Thoracic aorta (tissue), 2 donors: ENCODE results near the gene AKAP3. TPM values are rescaled to one million over a fixed set of nuclear protein-coding genes. Genes with fewer than 3 reads are reported as not detected.

ENCODE experiments used
- ATAC-seq: fragments of 150-250 bp; one replicate; pipeline ENCODE4 v1.8.0; 2017; ENCODE audit warnings: low read depth; ENCODE audit not compliant: insufficient number of reproducible peaks, low FRiP score
- DNase-seq: peaks from one replicate; pipeline ENCODE4 v3.0.0-alpha.2; 2020; ENCODE audit warnings: low spot score
- H3K27ac ChIP-seq, 2 donors: fragments of 200-600 bp; sonication (generic); 1 replicate in 1 of 2; 2 replicates in 1 of 2; pipeline ENCODE4 v1.5.1; 2016; ENCODE audit warnings: mild to moderate bottlenecking in 2 of 2, moderate library complexity in 2 of 2
- H3K27me3 ChIP-seq: fragments of 200-600 bp; sonication (generic); replicated peaks from 2 replicates; pipeline ENCODE4 v1.6.0; 2016; ENCODE audit warnings: mild to moderate bottlenecking; ENCODE audit not compliant: insufficient read depth
- H3K36me3 ChIP-seq: fragments of 200-600 bp; sonication (generic); one replicate; pipeline ENCODE4 v1.5.1; 2016
- H3K4me1 ChIP-seq, 2 donors: fragments of 200-600 bp; sonication (generic); 1 replicate in 1 of 2; 2 replicates in 1 of 2; pipeline versions ENCODE4 v1.5.1 to v1.6.0; 2016; ENCODE audit warnings: low read depth in 2 of 2, mild to moderate bottlenecking in 1 of 2; ENCODE audit not compliant: control insufficient read depth in 1 of 2
- H3K4me3 ChIP-seq: fragments of 200-600 bp; sonication (generic); 2 replicates; pipeline ENCODE4 v1.5.1; 2016; ENCODE audit warnings: mild to moderate bottlenecking
- H3K9me3 ChIP-seq: fragments of 200-600 bp; sonication (generic); 2 replicates; pipeline ENCODE4 v1.5.1; 2016
- total RNA-seq, 2 donors: library from RNA; depleted of rRNA; stranded (reverse); fragments of >200 nt; gene quantifications; one replicate each; pipeline versions ENCODE4 v1.1.0 to v1.2.3, GENCODE V29; 2016
- TF ChIP-seq, protein P1 (sequence below): fragments of 200-600 bp; sonication (generic); IDR thresholded peaks from one replicate; pipeline ENCODE4 v1.5.1; 2019; ENCODE audit warnings: antibody characterized with exemption

AKAP3 gene
- total RNA-seq, 2 donors from 2014 or later, result 1.4 to 3.3 TPM

- no peak overlapping the region for H3K4me3 ChIP-seq
- TF ChIP-seq, protein P1, sequence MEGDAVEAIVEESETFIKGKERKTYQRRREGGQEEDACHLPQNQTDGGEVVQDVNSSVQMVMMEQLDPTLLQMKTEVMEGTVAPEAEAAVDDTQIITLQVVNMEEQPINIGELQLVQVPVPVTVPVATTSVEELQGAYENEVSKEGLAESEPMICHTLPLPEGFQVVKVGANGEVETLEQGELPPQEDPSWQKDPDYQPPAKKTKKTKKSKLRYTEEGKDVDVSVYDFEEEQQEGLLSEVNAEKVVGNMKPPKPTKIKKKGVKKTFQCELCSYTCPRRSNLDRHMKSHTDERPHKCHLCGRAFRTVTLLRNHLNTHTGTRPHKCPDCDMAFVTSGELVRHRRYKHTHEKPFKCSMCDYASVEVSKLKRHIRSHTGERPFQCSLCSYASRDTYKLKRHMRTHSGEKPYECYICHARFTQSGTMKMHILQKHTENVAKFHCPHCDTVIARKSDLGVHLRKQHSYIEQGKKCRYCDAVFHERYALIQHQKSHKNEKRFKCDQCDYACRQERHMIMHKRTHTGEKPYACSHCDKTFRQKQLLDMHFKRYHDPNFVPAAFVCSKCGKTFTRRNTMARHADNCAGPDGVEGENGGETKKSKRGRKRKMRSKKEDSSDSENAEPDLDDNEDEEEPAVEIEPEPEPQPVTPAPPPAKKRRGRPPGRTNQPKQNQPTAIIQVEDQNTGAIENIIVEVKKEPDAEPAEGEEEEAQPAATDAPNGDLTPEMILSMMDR, result no peak
- no peaks in the 10 kb centered on the region for H3K9me3 ChIP-seq
- no peaks in the 10 kb centered on the region for H3K27me3 ChIP-seq
- no peaks in the 10 kb centered on the region for H3K4me1 ChIP-seq
- H3K36me3 ChIP-seq, result no peaks in the 10 kb centered on the region
- no peak for ATAC-seq
- DNase-seq, result no peak
- H3K27ac ChIP-seq, result no peak overlapping the region
Measured at GRCh38 chr12:4569261-4569660, 79.6 kb downstream of the AKAP3 start.

GRCh38 chr12:4567073-4567881 is 81.6 kb downstream of the AKAP3 start:
- TF ChIP-seq, protein P1, result no peak
- Histone ChIP-seq H3K4me3 (no peak overlapping the region), H3K4me1 (no peaks in the 10 kb centered on the region), H3K9me3 (no peaks in the 10 kb centered on the region), H3K27me3 (no peaks in the 10 kb centered on the region), H3K36me3 (no peaks in the 10 kb centered on the region), H3K27ac (no peak overlapping the region)
- no peak for DNase-seq
- ATAC-seq, result no peak

DNA sequence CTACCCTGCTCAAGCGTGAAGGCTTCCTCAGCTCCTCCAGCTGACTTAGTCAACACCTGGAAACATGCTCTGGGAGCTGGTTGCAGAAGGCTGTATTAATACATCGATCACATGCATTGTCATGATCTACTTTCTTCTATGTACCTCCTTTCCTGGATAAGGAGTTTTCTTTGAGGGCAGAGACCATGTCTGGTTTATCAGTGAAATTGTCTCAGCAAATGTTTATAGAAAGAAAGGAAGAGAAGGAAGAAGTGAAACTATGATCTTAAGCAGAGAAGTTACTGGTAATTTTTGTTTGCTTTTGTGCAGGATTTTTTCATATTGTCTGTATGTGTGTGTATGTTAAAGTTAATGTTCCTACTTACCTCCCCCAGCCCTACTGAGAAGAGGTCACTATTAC is 82.4 kb downstream of the AKAP3 start:
- no peak overlapping the region for H3K27ac ChIP-seq

More for the DNA sequence above, 82.4 kb downstream of the AKAP3 start:
- ATAC-seq, result no peak
- DNase-seq, result no peak
- no peaks in the 10 kb centered on the region for H3K36me3 ChIP-seq
- no peaks in the 10 kb centered on the region for H3K9me3 ChIP-seq
- H3K27me3 ChIP-seq, result no peaks in the 10 kb centered on the region
- H3K4me1 ChIP-seq, result peaks cover 3 to 4% of the 10 kb centered on the region in 2 donors
- TF ChIP-seq, protein P1, result no peak
- no peak overlapping the region for H3K4me3 ChIP-seq

Other genes starting within 250 kb of the AKAP3 start
- gene FGF6, start 203.2 kb downstream of the AKAP3 start, total RNA-seq, result not detected
- 10 to 100 TPM in 1 of 2 donors, not detected in 1; 10.2 TPM for gene RAD51AP1, start 110.2 kb downstream of the AKAP3 start, total RNA-seq
- gene DYRK4, start 86.8 kb downstream of the AKAP3 start, total RNA-seq, result 10 to 100 TPM; 30.5 to 38.2 TPM
- 10 to 100 TPM; 41.2 to 54.9 TPM for gene NDUFA9, start 63 bp upstream of the AKAP3 start, total RNA-seq
- gene GALNT8, start 71.3 kb upstream of the AKAP3 start, total RNA-seq, result 1 to 10 TPM; 1.9 to 4.5 TPM